ENCODE measurements around the gene DMD.

DNA sequence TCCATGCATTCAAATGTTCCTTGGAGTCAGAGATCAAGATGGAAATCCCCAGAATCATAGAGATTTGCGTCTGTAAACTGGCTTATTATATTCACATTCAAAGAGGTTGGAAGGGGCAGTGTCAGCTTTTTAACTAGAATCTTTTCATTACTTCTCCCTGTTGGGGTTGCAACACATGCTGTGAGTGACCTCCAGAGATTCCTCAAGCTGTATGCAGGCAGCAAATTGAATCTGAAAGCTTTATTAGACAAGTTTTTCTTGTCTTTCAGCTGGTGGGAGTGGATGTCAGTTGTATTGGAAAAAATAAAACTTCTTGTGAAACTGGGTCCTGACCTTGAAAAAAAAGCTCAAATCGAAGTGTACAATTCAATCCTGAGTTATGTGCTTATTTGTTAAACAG is 1403.0 kb downstream of the DMD start:
- TF ChIP-seq, protein P1, sequence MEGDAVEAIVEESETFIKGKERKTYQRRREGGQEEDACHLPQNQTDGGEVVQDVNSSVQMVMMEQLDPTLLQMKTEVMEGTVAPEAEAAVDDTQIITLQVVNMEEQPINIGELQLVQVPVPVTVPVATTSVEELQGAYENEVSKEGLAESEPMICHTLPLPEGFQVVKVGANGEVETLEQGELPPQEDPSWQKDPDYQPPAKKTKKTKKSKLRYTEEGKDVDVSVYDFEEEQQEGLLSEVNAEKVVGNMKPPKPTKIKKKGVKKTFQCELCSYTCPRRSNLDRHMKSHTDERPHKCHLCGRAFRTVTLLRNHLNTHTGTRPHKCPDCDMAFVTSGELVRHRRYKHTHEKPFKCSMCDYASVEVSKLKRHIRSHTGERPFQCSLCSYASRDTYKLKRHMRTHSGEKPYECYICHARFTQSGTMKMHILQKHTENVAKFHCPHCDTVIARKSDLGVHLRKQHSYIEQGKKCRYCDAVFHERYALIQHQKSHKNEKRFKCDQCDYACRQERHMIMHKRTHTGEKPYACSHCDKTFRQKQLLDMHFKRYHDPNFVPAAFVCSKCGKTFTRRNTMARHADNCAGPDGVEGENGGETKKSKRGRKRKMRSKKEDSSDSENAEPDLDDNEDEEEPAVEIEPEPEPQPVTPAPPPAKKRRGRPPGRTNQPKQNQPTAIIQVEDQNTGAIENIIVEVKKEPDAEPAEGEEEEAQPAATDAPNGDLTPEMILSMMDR (IDR thresholded peaks at IDR 0.05): no peak
- TF ChIP-seq, protein P2, sequence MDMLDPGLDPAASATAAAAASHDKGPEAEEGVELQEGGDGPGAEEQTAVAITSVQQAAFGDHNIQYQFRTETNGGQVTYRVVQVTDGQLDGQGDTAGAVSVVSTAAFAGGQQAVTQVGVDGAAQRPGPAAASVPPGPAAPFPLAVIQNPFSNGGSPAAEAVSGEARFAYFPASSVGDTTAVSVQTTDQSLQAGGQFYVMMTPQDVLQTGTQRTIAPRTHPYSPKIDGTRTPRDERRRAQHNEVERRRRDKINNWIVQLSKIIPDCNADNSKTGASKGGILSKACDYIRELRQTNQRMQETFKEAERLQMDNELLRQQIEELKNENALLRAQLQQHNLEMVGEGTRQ (IDR thresholded peaks at IDR 0.05): no peak
- TF ChIP-seq POLR2A (IDR thresholded peaks at IDR 0.05; ENCODE audit: low read length) (no peak), RAD21 (conservative IDR thresholded peaks at IDR 0.05 in 1 of 2, IDR thresholded peaks at IDR 0.05 in 1 of 2) (no peak), CHD2 (IDR thresholded peaks at IDR 0.05; ENCODE audit: low read length, partially characterized antibody) (no peak), EP300 (IDR thresholded peaks at IDR 0.05) (no peak), CHD4 (IDR thresholded peaks at IDR 0.05; ENCODE audit: borderline replicate concordance) (no peak)

Data from A549 (cell line).